A673 (cell line): ENCODE data around the gene TMPRSS11E. TPM values are rescaled to one million over a fixed set of nuclear protein-coding genes. Genes with fewer than 3 reads are reported as not detected.

ENCODE experiments used
- BruUV-seq: library from RNA; stranded (reverse); fragments of 400-500 nt; replicated peaks from 2 replicates; lab custom pipeline; 2021; lab: Mats Ljungman, UMichigan
- CTCF ChIA-PET: fragments of 300-600 bp; sonication (Branson Sonifier 250); formaldehyde crosslinking; loops from one replicate; lab custom pipeline; 2022; ENCODE audit warnings: antibody characterized with exemption; lab: Charles Lee
- POLR2A ChIA-PET: fragments of 300-600 bp; sonication (Branson Sonifier 250); formaldehyde crosslinking; loops from one replicate; lab custom pipeline; 2022; ENCODE audit warnings: antibody characterized with exemption; ENCODE audit not compliant: low non-redundant PET; lab: Charles Lee
- DNase-seq: peaks from one replicate; pipeline ENCODE4 v3.0.0-alpha.2; 2015; ENCODE audit warnings: low spot score
- H3K27ac ChIP-seq: fragments of 200-600 bp; sonication (generic); 2 replicates; pipeline ENCODE4 v1.5.1; 2016; ENCODE audit warnings: mixed run types, low read depth, mild to moderate bottlenecking, mixed read lengths, antibody characterized with exemption, low read length; ENCODE audit not compliant: poor library complexity, severe bottlenecking
- H3K27me3 ChIP-seq: fragments of 200-600 bp; sonication (generic); replicated peaks from 2 replicates; pipeline ENCODE4 v1.6.1; 2017; ENCODE audit warnings: mixed run types, low read depth, mild to moderate bottlenecking, mixed read lengths, antibody characterized with exemption, low read length; ENCODE audit not compliant: insufficient read depth, poor library complexity
- H3K36me3 ChIP-seq: fragments of 200-600 bp; sonication (generic); 2 replicates; pipeline ENCODE4 v1.6.1; 2016; ENCODE audit warnings: mixed run types, mild to moderate bottlenecking, mixed read lengths, antibody characterized with exemption, low read length; ENCODE audit not compliant: insufficient read depth, poor library complexity, severe bottlenecking
- H3K4me1 ChIP-seq: fragments of 200-600 bp; sonication (generic); 2 replicates; pipeline ENCODE4 v1.6.1; 2017; ENCODE audit warnings: mixed run types, mild to moderate bottlenecking, mixed read lengths, antibody characterized with exemption, low read length; ENCODE audit not compliant: insufficient read depth, poor library complexity, severe bottlenecking
- H3K4me3 ChIP-seq: fragments of 200-600 bp; sonication (generic); 2 replicates; pipeline ENCODE4 v1.5.1; 2016; ENCODE audit warnings: low read depth, mixed run types, mild to moderate bottlenecking, mixed read lengths, low read length; ENCODE audit not compliant: poor library complexity, severe bottlenecking
- H3K9me3 ChIP-seq: fragments of 200-600 bp; sonication (generic); 2 replicates; pipeline ENCODE4 v1.6.1; 2016; ENCODE audit warnings: mixed run types, low read depth, mild to moderate bottlenecking, mixed read lengths, antibody characterized with exemption, low read length; ENCODE audit not compliant: poor library complexity, severe bottlenecking
- CTCF ChIP-seq: fragments of 300-800, 200-600 bp; sonication (generic); conservative IDR thresholded peaks from 2 replicates; pipeline ENCODE4 v1.5.1; 2017; ENCODE audit warnings: low read depth, mild to moderate bottlenecking, antibody characterized with exemption, low read length, moderate library complexity, mixed read lengths
- EZH2 ChIP-seq: fragments of 200-600 bp; sonication (generic); IDR thresholded peaks from 2 replicates; pipeline ENCODE4 v1.6.1; 2017; ENCODE audit warnings: borderline replicate concordance, low read depth, mild to moderate bottlenecking, mixed read lengths, antibody characterized with exemption, low read length; ENCODE audit not compliant: poor library complexity, severe bottlenecking
- intact Hi-C: fragments of 100-400 bp; cut with micrococcal nuclease; formaldehyde crosslinking; loops from one replicate; pipeline ENCODE4 v1.10.0; 2022; ENCODE audit not compliant: unreplicated experiment
- total RNA-seq: library from RNA; stranded (reverse); gene quantifications from 2 replicates; pipeline ENCODE4 v1.2.3, GENCODE V29; 2021

The TMPRSS11E gene
- total RNA-seq, 1 experiment from 2014 or later = not detected

GRCh38 chr4:68416591-68416990 is 30.7 kb upstream of the TMPRSS11E start:
- no peaks in the 10 kb centered on the region for H3K27me3 ChIP-seq
- H3K4me3 ChIP-seq = no peak overlapping the region
- BruUV-seq = no TSS peak
- CTCF ChIA-PET = no interaction called here
- no peak overlapping the region for H3K27ac ChIP-seq
- no peak for DNase-seq
- TF ChIP-seq EZH2 = no peak
- TF ChIP-seq CTCF = no peak
- H3K9me3 ChIP-seq = no peaks in the 10 kb centered on the region
- intact Hi-C loops = no loop called here
- no peaks in the 10 kb centered on the region for H3K4me1 ChIP-seq
- no peaks in the 10 kb centered on the region for H3K36me3 ChIP-seq
- POLR2A ChIA-PET = no interaction called here

- no TSS peak for BruUV-seq
- Histone ChIP-seq H3K4me3 (no peak overlapping the region), H3K27me3 (no peaks in the 10 kb centered on the region), H3K4me1 (no peaks in the 10 kb centered on the region), H3K27ac (no peak overlapping the region), H3K9me3 (no peaks in the 10 kb centered on the region), H3K36me3 (no peaks in the 10 kb centered on the region)
- CTCF ChIA-PET = no interaction called here
- no peak for DNase-seq
- POLR2A ChIA-PET = no interaction called here
- TF ChIP-seq CTCF (no peak), EZH2 (no peak)
- intact Hi-C loops = no loop called here
These were observed 20.7 kb upstream of the TMPRSS11E start for GRCh38 chr4:68426516-68426915.

GRCh38 chr4:68430337-68430736 is 16.9 kb upstream of the TMPRSS11E start:
- no TSS peak for BruUV-seq
- Histone ChIP-seq H3K27ac (no peak overlapping the region), H3K4me1 (no peaks in the 10 kb centered on the region), H3K36me3 (no peaks in the 10 kb centered on the region), H3K27me3 (no peaks in the 10 kb centered on the region), H3K4me3 (no peak overlapping the region), H3K9me3 (no peaks in the 10 kb centered on the region)
- POLR2A ChIA-PET = no interaction called here
- DNase-seq = no peak
- TF ChIP-seq EZH2 (no peak), CTCF (no peak)
- intact Hi-C loops = no loop called here
- CTCF ChIA-PET = no interaction called here
